K562 (cell line): ENCODE results near the gene PCF11. TPM values are rescaled to one million over a fixed set of nuclear protein-coding genes. Genes with fewer than 3 reads are reported as not detected.

Experiments used
- ATAC-seq: fragments of 200-7000 bp; cut with Tn5 transposase; 3 replicates; pipeline ENCODE4 v1.9.1; 2020; ENCODE audit warnings: moderate library complexity
- BruUV-seq: library from RNA; stranded (reverse); fragments of 400-500 nt; replicated peaks from 2 replicates; lab custom pipeline; 2021; lab: Mats Ljungman, UMichigan
- CTCF ChIA-PET: fragments of 300-600 bp; formaldehyde crosslinking; extraction: SDS; loops from one replicate; lab custom pipeline; 2021; ENCODE audit warnings: low intra/inter-chr PET ratio; lab: Yijun Ruan, JAX
- POLR2A ChIA-PET: fragments of 300-600, 350-650 bp; sonication (Branson Sonifier 250); formaldehyde crosslinking; extraction: SDS; loops from one replicate; lab custom pipeline; 2021; ENCODE audit warnings: antibody characterized with exemption, inconsistent platforms; lab: Yijun Ruan, JAX
- DNase-seq, 4 experiments: peaks; one replicate each; pipeline versions ENCODE4 v3.0.0 to v3.0.0-alpha.2; 2011 to 2018; ENCODE audit warnings: low spot score in 3 of 4, mixed read lengths in 3 of 4; ENCODE audit errors: extremely low read depth in 1 of 4
- FAIRE-seq: peaks from 2 replicates; lab custom pipeline; 2011; peaks lifted over from hg19 to GRCh38; lab: Jason Lieb, UNC
- H2AFZ ChIP-seq: 2 replicates; pipeline ENCODE4 v1.6.0; 2011; ENCODE audit warnings: low read depth, low read length, control low read depth, inconsistent platforms
- H3K27ac ChIP-seq: fragments of 200-600 bp; 3 replicates; pipeline ENCODE4 v1.8.0; 2011; ENCODE audit warnings: low read depth, mild to moderate bottlenecking, control low read depth, inconsistent platforms, low read length, moderate library complexity, mixed read lengths; ENCODE audit errors: extremely low read depth
- H3K27me3 ChIP-seq, 2 experiments: fragments of 300-600 bp in 1 of 2; 2 replicates in 1 of 2; 3 replicates in 1 of 2; pipeline versions ENCODE4 v1.6.0 to v1.8.0; 2011; ENCODE audit warnings: inconsistent platforms in 2 of 2, low read length in 2 of 2, mild to moderate bottlenecking in 1 of 2, mixed read lengths in 1 of 2, moderate library complexity in 1 of 2; ENCODE audit not compliant: control insufficient read depth in 2 of 2, insufficient read depth in 2 of 2
- H3K36me3 ChIP-seq: fragments of 300-600 bp; 3 replicates; pipeline ENCODE4 v1.8.0; 2011; ENCODE audit warnings: mild to moderate bottlenecking, low read length, inconsistent platforms; ENCODE audit not compliant: control insufficient read depth, insufficient read depth
- H3K4me1 ChIP-seq, 2 experiments: fragments of 200-600 bp in 1 of 2; replicated peaks in 1 of 2; 2 replicates in 1 of 2; 3 replicates in 1 of 2; pipeline versions ENCODE4 v1.5.1 to v1.8.0; 2011; ENCODE audit warnings: inconsistent platforms in 2 of 2, low read length in 2 of 2, mild to moderate bottlenecking in 1 of 2, mixed read lengths in 1 of 2, moderate library complexity in 1 of 2; ENCODE audit not compliant: control insufficient read depth in 2 of 2, insufficient read depth in 2 of 2
- H3K4me2 ChIP-seq: 2 replicates; pipeline ENCODE4 v1.6.1; 2011; ENCODE audit warnings: low read length, control low read depth, inconsistent platforms, mixed read lengths; ENCODE audit not compliant: insufficient read depth
- H3K4me3 ChIP-seq: fragments of 200-600 bp; sonication (generic), shearing (Covaris generic); 2 replicates; pipeline ENCODE4 v1.5.1; 2016; ENCODE audit warnings: control low read depth, inconsistent platforms
- H3K79me2 ChIP-seq: fragments of 200-600 bp; 3 replicates; pipeline ENCODE4 v1.8.0; 2011; ENCODE audit warnings: low read length, inconsistent platforms; ENCODE audit not compliant: control insufficient read depth, insufficient read depth
- H3K9ac ChIP-seq, 2 experiments: 2 replicates each; pipeline versions ENCODE4 v1.6.0 to v1.6.1; 2011; ENCODE audit warnings: low read depth in 2 of 2, low read length in 2 of 2, control low read depth in 1 of 2, inconsistent platforms in 1 of 2, mild to moderate bottlenecking in 1 of 2, mixed read lengths in 1 of 2; ENCODE audit not compliant: insufficient read depth in 1 of 2
- H3K9me1 ChIP-seq: one replicate; pipeline ENCODE4 v1.6.0; 2011; ENCODE audit warnings: inconsistent platforms, mild to moderate bottlenecking, low read length, moderate library complexity; ENCODE audit not compliant: control insufficient read depth, insufficient read depth
- H3K9me3 ChIP-seq: replicated peaks from 2 replicates; pipeline ENCODE4 v1.5.1; 2011; ENCODE audit warnings: low read depth, low read length, inconsistent platforms; ENCODE audit not compliant: control insufficient read depth, insufficient read depth
- H4K20me1 ChIP-seq: replicated peaks from 2 replicates; pipeline ENCODE4 v1.6.1; 2011; ENCODE audit warnings: low read length, inconsistent platforms, mixed read lengths; ENCODE audit not compliant: control insufficient read depth, insufficient read depth
- GABPB2 ChIP-seq: fragments of 250-450 bp; sonication (Bioruptor Pico); conservative IDR thresholded peaks from 2 replicates; pipeline ENCODE4 v1.5.1; 2021; ENCODE audit warnings: mild to moderate bottlenecking
- HNRNPUL1 ChIP-seq: fragments of 200-400 bp; formaldehyde crosslinking; IDR thresholded peaks from 2 replicates; pipeline ENCODE4 v1.6.1; 2017; ENCODE audit warnings: low read length
- MEIS2 ChIP-seq: fragments of 450-650 bp; IDR thresholded peaks from 2 replicates; pipeline ENCODE4 v1.6.1; 2014; ENCODE audit warnings: mild to moderate bottlenecking; ENCODE audit not compliant: partially characterized antibody
- MXI1 ChIP-seq: IDR thresholded peaks from 2 replicates; pipeline ENCODE4 v1.6.1; 2011; ENCODE audit warnings: low read depth, mild to moderate bottlenecking, improper control_type of control experiment, low read length
- NFATC3 ChIP-seq: fragments of 450-650 bp; IDR thresholded peaks from 2 replicates; pipeline ENCODE4 v1.6.1; 2017; ENCODE audit warnings: mild to moderate bottlenecking
- TEAD1 ChIP-seq, 2 experiments: fragments of 450-650 bp in 1 of 2; sonication (generic) in 1 of 2; formaldehyde crosslinking; IDR thresholded peaks; 2 replicates each; pipeline versions ENCODE4 v1.4.0 to v1.8.0; 2020 to 2022; ENCODE audit warnings: mild to moderate bottlenecking in 2 of 2, missing genetic modification reagents in 1 of 2
- ZNF174 ChIP-seq: fragments of 250-450 bp; sonication (Bioruptor Pico); IDR thresholded peaks from 2 replicates; pipeline ENCODE4 v1.4.0; 2020; ENCODE audit warnings: mild to moderate bottlenecking
- ZNF197 ChIP-seq: fragments of 200-800 bp; sonication (Bioruptor generic); IDR thresholded peaks from 2 replicates; pipeline ENCODE4 v1.6.1; 2016; ENCODE audit warnings: low read depth, missing genetic modification characterization, missing compliant biosample characterization
- ZNF41 ChIP-seq: fragments of 250-450 bp; sonication (Bioruptor Pico); conservative IDR thresholded peaks from 2 replicates; pipeline ENCODE4 v1.4.0; 2020; ENCODE audit warnings: mild to moderate bottlenecking
- WGBS: fragments of 100-300 bp; shearing (Covaris generic); methylation state at CpG from one replicate; pipeline ENCODE4 v1.1.6; 2016; ENCODE audit warnings: low coverage, mixed read lengths; ENCODE audit not compliant: insufficient coverage; ENCODE audit errors: missing lambda C conversion rate; 5-methylcytosine and 5-hydroxymethylcytosine counted together
- in situ Hi-C: fragments of 300-500 bp; cut with MboI; formaldehyde crosslinking; loops from 4 replicates; pipeline ENCODE4 v1.15.0; 2018; ENCODE audit warnings: inconsistent platforms, mixed read lengths
- intact Hi-C: fragments of 100-400 bp; cut with micrococcal nuclease; formaldehyde crosslinking; loops from 2 replicates; pipeline ENCODE4 v1.14.2; 2022
- polyA plus RNA-seq, 8 experiments: library from polyadenylated mRNA; depleted of rRNA in 4 of 8; stranded (reverse) in 5 of 8; unstranded in 3 of 8; fragments of >200 nt; fragmentation: Nextera tagmentation in 2 of 8; fragmentation: Illumina TruSeq in 1 of 8; extraction: Ambion mirVana in 2 of 8; extraction: Trizol in 1 of 8; gene quantifications; 2 replicates each; pipeline versions ENCODE4 v1.2.1 to v1.2.3, GENCODE V29; 2011 to 2014; ENCODE audit warnings: inconsistent platforms in 1 of 8, missing spikeins in 1 of 8
- total RNA-seq, 7 experiments: library from RNA; depleted of rRNA in 6 of 7; stranded (reverse); fragments of >200 nt in 6 of 7; fragmentation: Illumina TruSeq in 2 of 7; extraction: Trizol in 2 of 7; gene quantifications; 2 replicates each; pipeline versions ENCODE4 v1.2.1 to v1.2.3, GENCODE V29; 2011 to 2021; ENCODE audit warnings: low replicate concordance in 1 of 7
- TF ChIP-seq, protein P1 (sequence below): sonication (generic); formaldehyde crosslinking; IDR thresholded peaks from 2 replicates; pipeline ENCODE4 v1.8.0; 2022; ENCODE audit warnings: missing genetic modification reagents, mild to moderate bottlenecking, moderate library complexity, borderline replicate concordance
- TF ChIP-seq, protein P2 (sequence below): fragments of 450-650 bp; formaldehyde crosslinking; IDR thresholded peaks from 2 replicates; pipeline ENCODE4 v1.4.0; 2020; ENCODE audit warnings: mild to moderate bottlenecking, moderate library complexity
- TF ChIP-seq, protein P3 (sequence below): fragments of 450-650 bp; formaldehyde crosslinking; IDR thresholded peaks from 2 replicates; pipeline ENCODE4 v1.4.0; 2020; ENCODE audit warnings: mild to moderate bottlenecking, moderate library complexity
- TF ChIP-seq, protein P4 (sequence below): fragments of 450-650 bp; IDR thresholded peaks from 2 replicates; pipeline ENCODE4 v1.6.1; 2016

The PCF11 gene
- total and polyA plus RNA-seq, 9 of the 15 experiments (the other 6 are each of a cell fraction or from before 2014, with no cell fraction given) = 9.3 to 91.6 (median 54.4) TPM

DNA sequence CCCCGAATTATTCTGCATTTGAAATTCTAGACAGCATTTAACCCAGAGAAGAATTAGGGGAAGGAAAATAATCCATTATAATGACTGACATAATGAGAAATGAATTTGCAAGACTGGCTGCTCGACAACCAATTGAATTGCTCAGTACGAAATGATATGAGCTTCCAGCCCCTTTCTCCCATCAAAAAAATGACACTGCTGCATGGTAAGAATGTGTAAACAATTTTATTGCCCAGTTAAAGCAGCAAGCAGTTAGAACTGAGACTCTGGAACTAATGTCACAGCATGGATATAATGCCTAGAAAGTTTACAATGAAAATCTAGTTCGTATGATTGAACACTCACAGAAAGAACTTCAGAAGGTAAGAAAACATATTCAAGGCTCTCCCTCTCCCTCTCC lies 24.7 kb upstream of the PCF11 start:
- no peak for TF ChIP-seq ZNF41 (CRISPR knock-in tag)
- TF ChIP-seq, protein P1, sequence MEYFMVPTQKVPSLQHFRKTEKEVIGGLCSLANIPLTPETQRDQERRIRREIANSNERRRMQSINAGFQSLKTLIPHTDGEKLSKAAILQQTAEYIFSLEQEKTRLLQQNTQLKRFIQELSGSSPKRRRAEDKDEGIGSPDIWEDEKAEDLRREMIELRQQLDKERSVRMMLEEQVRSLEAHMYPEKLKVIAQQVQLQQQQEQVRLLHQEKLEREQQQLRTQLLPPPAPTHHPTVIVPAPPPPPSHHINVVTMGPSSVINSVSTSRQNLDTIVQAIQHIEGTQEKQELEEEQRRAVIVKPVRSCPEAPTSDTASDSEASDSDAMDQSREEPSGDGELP = no peak
- peak; percentile 5 for TF ChIP-seq MEIS2
- TF ChIP-seq, protein P2, sequence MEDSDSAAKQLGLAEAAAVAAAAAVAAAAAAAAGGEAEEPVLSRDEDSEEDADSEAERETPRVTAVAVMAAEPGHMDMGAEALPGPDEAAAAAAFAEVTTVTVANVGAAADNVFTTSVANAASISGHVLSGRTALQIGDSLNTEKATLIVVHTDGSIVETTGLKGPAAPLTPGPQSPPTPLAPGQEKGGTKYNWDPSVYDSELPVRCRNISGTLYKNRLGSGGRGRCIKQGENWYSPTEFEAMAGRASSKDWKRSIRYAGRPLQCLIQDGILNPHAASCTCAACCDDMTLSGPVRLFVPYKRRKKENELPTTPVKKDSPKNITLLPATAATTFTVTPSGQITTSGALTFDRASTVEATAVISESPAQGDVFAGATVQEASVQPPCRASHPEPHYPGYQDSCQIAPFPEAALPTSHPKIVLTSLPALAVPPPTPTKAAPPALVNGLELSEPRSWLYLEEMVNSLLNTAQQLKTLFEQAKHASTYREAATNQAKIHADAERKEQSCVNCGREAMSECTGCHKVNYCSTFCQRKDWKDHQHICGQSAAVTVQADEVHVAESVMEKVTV = no peak
- TF ChIP-seq ZNF197 (CRISPR knock-in tag) = no peak
- no peak for TF ChIP-seq ZNF174 (CRISPR knock-in tag)
- TF ChIP-seq MXI1 = no peak
- TF ChIP-seq, protein P3, sequence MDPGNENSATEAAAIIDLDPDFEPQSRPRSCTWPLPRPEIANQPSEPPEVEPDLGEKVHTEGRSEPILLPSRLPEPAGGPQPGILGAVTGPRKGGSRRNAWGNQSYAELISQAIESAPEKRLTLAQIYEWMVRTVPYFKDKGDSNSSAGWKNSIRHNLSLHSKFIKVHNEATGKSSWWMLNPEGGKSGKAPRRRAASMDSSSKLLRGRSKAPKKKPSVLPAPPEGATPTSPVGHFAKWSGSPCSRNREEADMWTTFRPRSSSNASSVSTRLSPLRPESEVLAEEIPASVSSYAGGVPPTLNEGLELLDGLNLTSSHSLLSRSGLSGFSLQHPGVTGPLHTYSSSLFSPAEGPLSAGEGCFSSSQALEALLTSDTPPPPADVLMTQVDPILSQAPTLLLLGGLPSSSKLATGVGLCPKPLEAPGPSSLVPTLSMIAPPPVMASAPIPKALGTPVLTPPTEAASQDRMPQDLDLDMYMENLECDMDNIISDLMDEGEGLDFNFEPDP = no peak
- TF ChIP-seq GABPB2 (CRISPR knock-in tag) = no peak
- no peak for TF ChIP-seq TEAD1 (CRISPR knock-in tag; IDR thresholded peaks at IDR 0.05)
- no peak for TF ChIP-seq NFATC3
- no peak for TF ChIP-seq HNRNPUL1
- TF ChIP-seq, protein P4, sequence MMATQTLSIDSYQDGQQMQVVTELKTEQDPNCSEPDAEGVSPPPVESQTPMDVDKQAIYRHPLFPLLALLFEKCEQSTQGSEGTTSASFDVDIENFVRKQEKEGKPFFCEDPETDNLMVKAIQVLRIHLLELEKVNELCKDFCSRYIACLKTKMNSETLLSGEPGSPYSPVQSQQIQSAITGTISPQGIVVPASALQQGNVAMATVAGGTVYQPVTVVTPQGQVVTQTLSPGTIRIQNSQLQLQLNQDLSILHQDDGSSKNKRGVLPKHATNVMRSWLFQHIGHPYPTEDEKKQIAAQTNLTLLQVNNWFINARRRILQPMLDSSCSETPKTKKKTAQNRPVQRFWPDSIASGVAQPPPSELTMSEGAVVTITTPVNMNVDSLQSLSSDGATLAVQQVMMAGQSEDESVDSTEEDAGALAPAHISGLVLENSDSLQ = peak; percentile 31; the same call in 1 of the 2 replicates
- TF ChIP-seq, all 486 proteins: peak for 2
- no peak overlapping the region for H3K27ac ChIP-seq
- no peak for FAIRE-seq
- H3K9ac ChIP-seq = no peak overlapping the region
- WGBS = 14% methylated on average over 4 of the region's 4 CpGs
- no peaks in the 10 kb centered on the region for H3K36me3 ChIP-seq
- no peaks in the 10 kb centered on the region for H3K9me1 ChIP-seq
- H3K4me3 ChIP-seq = no peak overlapping the region
- peak overlapping the region; percentile 85 for H2AFZ ChIP-seq
- intact Hi-C loops (no loop called here), in situ Hi-C loops (no loop called here)
- CTCF ChIA-PET = no interaction called here
- no peaks in the 10 kb centered on the region for H4K20me1 ChIP-seq
- no peaks in the 10 kb centered on the region for H3K9me3 ChIP-seq
- no peaks in the 10 kb centered on the region for H3K27me3 ChIP-seq
- H3K4me1 ChIP-seq = peaks cover 4 to 5% of the 10 kb centered on the region in 2 experiments; a peak in 1 of 5 replicates
- ATAC-seq = peak; percentile 37; the same call in 2 of the 3 replicates
- no peak for DNase-seq
- BruUV-seq = no TSS peak
- POLR2A ChIA-PET = interaction anchor here (0.6 to 0.7 kb wide), 4 partner anchors 16 to 43 kb away, joined by 3 read pairs; partner anchors contain the start of gene PCF11
- H3K79me2 ChIP-seq = no peaks in the 10 kb centered on the region
- H3K4me2 ChIP-seq = no peak overlapping the region; the same call in 1 of the 2 replicates
